Measurements from ENCODE around the gene PTPRT.

Gene PTPRT

GRCh38 chr20:42735539-42735938 is 454.2 kb downstream of the PTPRT start:
- Histone ChIP-seq H3K27ac (ENCODE audit: low read depth in 2 of 2, low read length in 2 of 2) (no peak overlapping the region), H3K4me1 (ENCODE audit: control insufficient read depth in 2 of 2, insufficient read depth in 2 of 2, low read length in 2 of 2) (no peaks in the 10 kb centered on the region), H3K27me3 (ENCODE audit: control insufficient read depth in 2 of 2, insufficient read depth in 2 of 2, low read length in 2 of 2) (no peaks in the 10 kb centered on the region), H3K9ac (ENCODE audit: low read depth in 1 of 2, low read length in 2 of 2) (no peak overlapping the region), H3K4me3 (ENCODE audit: low read length in 2 of 2) (no peak overlapping the region), H3K36me3 (ENCODE audit: control insufficient read depth in 2 of 2, insufficient read depth in 2 of 2, low read length in 2 of 2) (no peaks in the 10 kb centered on the region), H3K9me3 (ENCODE audit: control insufficient read depth in 2 of 2, low read length in 2 of 2) (no peaks in the 10 kb centered on the region)

- no peaks in the 10 kb centered on the region for H3K36me3 ChIP-seq (ENCODE audit: control insufficient read depth in 2 of 2, insufficient read depth in 2 of 2, low read length in 2 of 2)
- H3K27ac ChIP-seq (ENCODE audit: low read depth in 2 of 2, low read length in 2 of 2): no peak overlapping the region
- H3K4me3 ChIP-seq (ENCODE audit: low read length in 2 of 2): no peak overlapping the region
- H3K4me1 ChIP-seq (ENCODE audit: control insufficient read depth in 2 of 2, insufficient read depth in 2 of 2, low read length in 2 of 2): no peaks in the 10 kb centered on the region
- no peaks in the 10 kb centered on the region for H3K27me3 ChIP-seq (ENCODE audit: control insufficient read depth in 2 of 2, insufficient read depth in 2 of 2, low read length in 2 of 2)
- no peak overlapping the region for H3K9ac ChIP-seq (ENCODE audit: low read depth in 1 of 2, low read length in 2 of 2)
- no peaks in the 10 kb centered on the region for H3K9me3 ChIP-seq (ENCODE audit: control insufficient read depth in 2 of 2, low read length in 2 of 2)
These were observed 454.9 kb downstream of the PTPRT start for GRCh38 chr20:42734660-42735368.

GRCh38 chr20:42721923-42722322 is 467.8 kb downstream of the PTPRT start:
- Histone ChIP-seq H3K4me3 (ENCODE audit: low read length in 2 of 2) (no peak overlapping the region), H3K36me3 (ENCODE audit: control insufficient read depth in 2 of 2, insufficient read depth in 2 of 2, low read length in 2 of 2) (no peaks in the 10 kb centered on the region), H3K4me1 (ENCODE audit: control insufficient read depth in 2 of 2, insufficient read depth in 2 of 2, low read length in 2 of 2) (no peaks in the 10 kb centered on the region), H3K27ac (ENCODE audit: low read depth in 2 of 2, low read length in 2 of 2) (no peak overlapping the region), H3K9ac (ENCODE audit: low read depth in 1 of 2, low read length in 2 of 2) (no peak overlapping the region), H3K9me3 (ENCODE audit: control insufficient read depth in 2 of 2, low read length in 2 of 2) (no peaks in the 10 kb centered on the region), H3K27me3 (ENCODE audit: control insufficient read depth in 2 of 2, insufficient read depth in 2 of 2, low read length in 2 of 2) (no peaks in the 10 kb centered on the region)

- H3K9ac ChIP-seq (ENCODE audit: low read depth in 1 of 2, low read length in 2 of 2): no peak overlapping the region
- H3K36me3 ChIP-seq (ENCODE audit: control insufficient read depth in 2 of 2, insufficient read depth in 2 of 2, low read length in 2 of 2): no peaks in the 10 kb centered on the region
- H3K9me3 ChIP-seq (ENCODE audit: control insufficient read depth in 2 of 2, low read length in 2 of 2): no peaks in the 10 kb centered on the region
- H3K4me3 ChIP-seq (ENCODE audit: low read length in 2 of 2): no peak overlapping the region
- H3K27me3 ChIP-seq (ENCODE audit: control insufficient read depth in 2 of 2, insufficient read depth in 2 of 2, low read length in 2 of 2): no peaks in the 10 kb centered on the region
- H3K4me1 ChIP-seq (ENCODE audit: control insufficient read depth in 2 of 2, insufficient read depth in 2 of 2, low read length in 2 of 2): no peaks in the 10 kb centered on the region
- H3K27ac ChIP-seq (ENCODE audit: low read depth in 2 of 2, low read length in 2 of 2): no peak overlapping the region
These were observed 475.2 kb downstream of the PTPRT start for GRCh38 chr20:42714298-42715141.

GRCh38 chr20:42708266-42708665 is 481.4 kb downstream of the PTPRT start:
- Histone ChIP-seq H3K9ac (ENCODE audit: low read depth in 1 of 2, low read length in 2 of 2) (no peak overlapping the region), H3K27me3 (ENCODE audit: control insufficient read depth in 2 of 2, insufficient read depth in 2 of 2, low read length in 2 of 2) (no peaks in the 10 kb centered on the region), H3K9me3 (ENCODE audit: control insufficient read depth in 2 of 2, low read length in 2 of 2) (no peaks in the 10 kb centered on the region), H3K36me3 (ENCODE audit: control insufficient read depth in 2 of 2, insufficient read depth in 2 of 2, low read length in 2 of 2) (no peaks in the 10 kb centered on the region), H3K4me3 (ENCODE audit: low read length in 2 of 2) (no peak overlapping the region), H3K4me1 (ENCODE audit: control insufficient read depth in 2 of 2, insufficient read depth in 2 of 2, low read length in 2 of 2) (no peaks in the 10 kb centered on the region), H3K27ac (ENCODE audit: low read depth in 2 of 2, low read length in 2 of 2) (no peak overlapping the region)

GRCh38 chr20:42706759-42707158 is 482.9 kb downstream of the PTPRT start:
- Histone ChIP-seq H3K9me3 (ENCODE audit: control insufficient read depth in 2 of 2, low read length in 2 of 2) (no peaks in the 10 kb centered on the region), H3K4me3 (ENCODE audit: low read length in 2 of 2) (no peak overlapping the region), H3K4me1 (ENCODE audit: control insufficient read depth in 2 of 2, insufficient read depth in 2 of 2, low read length in 2 of 2) (no peaks in the 10 kb centered on the region), H3K36me3 (ENCODE audit: control insufficient read depth in 2 of 2, insufficient read depth in 2 of 2, low read length in 2 of 2) (no peaks in the 10 kb centered on the region), H3K27me3 (ENCODE audit: control insufficient read depth in 2 of 2, insufficient read depth in 2 of 2, low read length in 2 of 2) (no peaks in the 10 kb centered on the region), H3K27ac (ENCODE audit: low read depth in 2 of 2, low read length in 2 of 2) (no peak overlapping the region), H3K9ac (ENCODE audit: low read depth in 1 of 2, low read length in 2 of 2) (no peak overlapping the region)

- Histone ChIP-seq H3K36me3 (ENCODE audit: control insufficient read depth in 2 of 2, insufficient read depth in 2 of 2, low read length in 2 of 2) (no peaks in the 10 kb centered on the region), H3K4me1 (ENCODE audit: control insufficient read depth in 2 of 2, insufficient read depth in 2 of 2, low read length in 2 of 2) (no peaks in the 10 kb centered on the region), H3K9ac (ENCODE audit: low read depth in 1 of 2, low read length in 2 of 2) (no peak overlapping the region), H3K4me3 (ENCODE audit: low read length in 2 of 2) (no peak overlapping the region), H3K9me3 (ENCODE audit: control insufficient read depth in 2 of 2, low read length in 2 of 2) (no peaks in the 10 kb centered on the region), H3K27me3 (ENCODE audit: control insufficient read depth in 2 of 2, insufficient read depth in 2 of 2, low read length in 2 of 2) (no peaks in the 10 kb centered on the region), H3K27ac (ENCODE audit: low read depth in 2 of 2, low read length in 2 of 2) (no peak overlapping the region)
These were observed 484.2 kb downstream of the PTPRT start for GRCh38 chr20:42705550-42705949.

GRCh38 chr20:42703744-42704143 is 486.0 kb downstream of the PTPRT start:
- H3K36me3 ChIP-seq (ENCODE audit: control insufficient read depth in 2 of 2, insufficient read depth in 2 of 2, low read length in 2 of 2): no peaks in the 10 kb centered on the region
- no peaks in the 10 kb centered on the region for H3K27me3 ChIP-seq (ENCODE audit: control insufficient read depth in 2 of 2, insufficient read depth in 2 of 2, low read length in 2 of 2)
- no peaks in the 10 kb centered on the region for H3K9me3 ChIP-seq (ENCODE audit: control insufficient read depth in 2 of 2, low read length in 2 of 2)
- no peak overlapping the region for H3K4me3 ChIP-seq (ENCODE audit: low read length in 2 of 2)
- H3K4me1 ChIP-seq (ENCODE audit: control insufficient read depth in 2 of 2, insufficient read depth in 2 of 2, low read length in 2 of 2): no peaks in the 10 kb centered on the region
- H3K27ac ChIP-seq (ENCODE audit: low read depth in 2 of 2, low read length in 2 of 2): no peak overlapping the region
- no peak overlapping the region for H3K9ac ChIP-seq (ENCODE audit: low read depth in 1 of 2, low read length in 2 of 2)

GRCh38 chr20:42701948-42702347 is 487.8 kb downstream of the PTPRT start:
- no peak overlapping the region for H3K9ac ChIP-seq (ENCODE audit: low read depth in 1 of 2, low read length in 2 of 2)
- no peak overlapping the region for H3K4me3 ChIP-seq (ENCODE audit: low read length in 2 of 2)
- no peak overlapping the region for H3K27ac ChIP-seq (ENCODE audit: low read depth in 2 of 2, low read length in 2 of 2)
- no peaks in the 10 kb centered on the region for H3K27me3 ChIP-seq (ENCODE audit: control insufficient read depth in 2 of 2, insufficient read depth in 2 of 2, low read length in 2 of 2)
- no peaks in the 10 kb centered on the region for H3K4me1 ChIP-seq (ENCODE audit: control insufficient read depth in 2 of 2, insufficient read depth in 2 of 2, low read length in 2 of 2)
- no peaks in the 10 kb centered on the region for H3K9me3 ChIP-seq (ENCODE audit: control insufficient read depth in 2 of 2, low read length in 2 of 2)
- H3K36me3 ChIP-seq (ENCODE audit: control insufficient read depth in 2 of 2, insufficient read depth in 2 of 2, low read length in 2 of 2): no peaks in the 10 kb centered on the region

GRCh38 chr20:42700372-42700771 is 489.3 kb downstream of the PTPRT start:
- Histone ChIP-seq H3K4me1 (ENCODE audit: control insufficient read depth in 2 of 2, insufficient read depth in 2 of 2, low read length in 2 of 2) (no peaks in the 10 kb centered on the region), H3K9ac (ENCODE audit: low read depth in 1 of 2, low read length in 2 of 2) (no peak overlapping the region), H3K4me3 (ENCODE audit: low read length in 2 of 2) (no peak overlapping the region), H3K36me3 (ENCODE audit: control insufficient read depth in 2 of 2, insufficient read depth in 2 of 2, low read length in 2 of 2) (no peaks in the 10 kb centered on the region), H3K9me3 (ENCODE audit: control insufficient read depth in 2 of 2, low read length in 2 of 2) (no peaks in the 10 kb centered on the region), H3K27ac (ENCODE audit: low read depth in 2 of 2, low read length in 2 of 2) (no peak overlapping the region), H3K27me3 (ENCODE audit: control insufficient read depth in 2 of 2, insufficient read depth in 2 of 2, low read length in 2 of 2) (no peaks in the 10 kb centered on the region)
